Stimulated activated CD4-positive, alpha-beta T cell treated with anti-CD3 and anti-CD28 coated beads, Interleukin-4, amount 100 ng/mL, for 1 hour (primary cell): ENCODE results near the gene LIMS2.

Experiments used
- DNase-seq: peaks from one replicate; pipeline ENCODE4 v3.0.0-alpha.2; 2020

The LIMS2 gene

GRCh38 chr2:127673291-127674069 lies 1.9 kb downstream of the LIMS2 start:
- DNase-seq = no peak

- no peak for DNase-seq
Observed at GRCh38 chr2:127672341-127673224, 2.7 kb downstream of the LIMS2 start.

- no peak for DNase-seq
Observed at GRCh38 chr2:127671557-127672302, 3.6 kb downstream of the LIMS2 start.

GRCh38 chr2:127670957-127671290 lies 4.4 kb downstream of the LIMS2 start:
- no peak for DNase-seq

GRCh38 chr2:127670055-127670956 lies 5.0 kb downstream of the LIMS2 start:
- DNase-seq = no peak

- DNase-seq = no peak
Observed at GRCh38 chr2:127669056-127669455, 6.3 kb downstream of the LIMS2 start.

- no peak for DNase-seq
Observed at GRCh38 chr2:127665267-127665893, 9.9 kb downstream of the LIMS2 start.

- DNase-seq = no peak
Observed at GRCh38 chr2:127664895-127665225, 10.5 kb downstream of the LIMS2 start.

- DNase-seq = no peak
Observed at GRCh38 chr2:127664065-127664894, 11.1 kb downstream of the LIMS2 start.

GRCh38 chr2:127663566-127664064 lies 11.7 kb downstream of the LIMS2 start:
- DNase-seq = no peak

- DNase-seq = no peak
Observed at GRCh38 chr2:127662937-127663565, 12.3 kb downstream of the LIMS2 start.

GRCh38 chr2:127661949-127662510 lies 13.3 kb downstream of the LIMS2 start:
- no peak for DNase-seq

GRCh38 chr2:127661072-127661649 lies 14.2 kb downstream of the LIMS2 start:
- DNase-seq = no peak

- DNase-seq = no peak
Observed at GRCh38 chr2:127660291-127660578, 15.1 kb downstream of the LIMS2 start.

- no peak for DNase-seq
Observed at GRCh38 chr2:127659408-127660290, 15.7 kb downstream of the LIMS2 start.

GRCh38 chr2:127658641-127659407 lies 16.5 kb downstream of the LIMS2 start:
- no peak for DNase-seq

- no peak for DNase-seq
Observed at GRCh38 chr2:127658146-127658545, 17.2 kb downstream of the LIMS2 start.

- no peak for DNase-seq
Observed at GRCh38 chr2:127657232-127657595, 18.1 kb downstream of the LIMS2 start.
